ENCODE data around the gene HERC3.

HERC3 gene

DNA sequence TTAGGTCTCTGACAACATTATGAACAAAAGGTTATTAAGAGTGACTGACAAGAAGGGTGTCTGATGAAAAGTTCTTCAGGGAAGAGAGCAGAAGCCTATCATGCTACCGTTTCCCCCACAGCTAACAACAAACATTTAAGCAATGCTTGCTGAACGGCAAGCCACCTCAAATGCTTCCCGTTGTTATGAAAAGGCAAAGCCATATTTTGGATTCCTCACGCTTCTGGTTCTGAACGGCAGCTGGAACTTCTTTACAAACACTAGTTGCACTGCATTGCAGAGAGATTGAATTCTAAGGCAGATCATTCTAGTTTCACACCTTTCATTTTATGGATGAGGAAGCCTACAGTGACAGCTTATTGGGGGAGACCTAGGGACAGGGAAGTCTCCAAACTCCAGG lies 153.9 kb downstream of the HERC3 start:
- Mint-ChIP-seq H3K27me3 (ENCODE audit: low read depth) (no peaks in the 10 kb centered on the region), H3K27ac (peak overlapping the region in 2 of 3 experiments; percentile 40 to 64), H3K9me3 (no peaks in the 10 kb centered on the region), H3K36me3 (ENCODE audit: low read depth) (peaks cover 94% of the 10 kb centered on the region), H3K4me3 (no peak overlapping the region), H3K4me1 (peaks cover 30% of the 10 kb centered on the region)
- TF ChIP-seq CTCF (IDR thresholded peaks at IDR 0.05; ENCODE audit: unreplicated experiment in 3 of 3), result no peak

DNA sequence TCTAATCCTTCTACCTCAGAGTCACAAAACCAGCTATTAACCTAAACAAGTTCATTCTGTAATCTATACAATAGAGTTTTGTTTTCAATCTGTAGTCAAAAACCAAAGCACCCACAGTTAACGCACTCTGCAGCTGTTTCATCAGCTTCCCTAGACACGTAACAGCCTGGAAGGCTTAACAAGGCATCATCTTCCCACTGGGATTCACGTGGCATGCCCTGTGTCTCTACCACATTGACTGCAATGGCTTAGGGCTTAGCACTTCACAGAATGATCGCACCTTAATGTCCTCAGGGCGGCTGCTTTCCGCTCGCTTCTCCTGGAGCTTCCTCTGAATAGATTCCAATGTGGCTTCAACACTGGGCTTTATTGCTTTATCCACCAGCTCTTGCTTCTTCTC lies 155.1 kb downstream of the HERC3 start:
- Mint-ChIP-seq H3K9me3 (no peaks in the 10 kb centered on the region), H3K4me3 (no peak overlapping the region), H3K36me3 (ENCODE audit: low read depth) (peaks cover 92% of the 10 kb centered on the region), H3K4me1 (peaks cover 30% of the 10 kb centered on the region), H3K27ac (peak overlapping the region in 1 of 3 experiments; percentile 40), H3K27me3 (ENCODE audit: low read depth) (no peaks in the 10 kb centered on the region)
- TF ChIP-seq CTCF (IDR thresholded peaks at IDR 0.05; ENCODE audit: unreplicated experiment in 3 of 3), result no peak

- Mint-ChIP-seq H3K36me3 (ENCODE audit: low read depth) (peaks cover 77% of the 10 kb centered on the region), H3K9me3 (no peaks in the 10 kb centered on the region), H3K27me3 (ENCODE audit: low read depth) (no peaks in the 10 kb centered on the region), H3K27ac (no peak overlapping the region), H3K4me1 (peaks cover 39% of the 10 kb centered on the region), H3K4me3 (no peak overlapping the region)
- no peak for TF ChIP-seq CTCF (IDR thresholded peaks at IDR 0.05; ENCODE audit: unreplicated experiment in 3 of 3)
Measured at GRCh38 chr4:88750369-88750768, 158.1 kb downstream of the HERC3 start.

DNA sequence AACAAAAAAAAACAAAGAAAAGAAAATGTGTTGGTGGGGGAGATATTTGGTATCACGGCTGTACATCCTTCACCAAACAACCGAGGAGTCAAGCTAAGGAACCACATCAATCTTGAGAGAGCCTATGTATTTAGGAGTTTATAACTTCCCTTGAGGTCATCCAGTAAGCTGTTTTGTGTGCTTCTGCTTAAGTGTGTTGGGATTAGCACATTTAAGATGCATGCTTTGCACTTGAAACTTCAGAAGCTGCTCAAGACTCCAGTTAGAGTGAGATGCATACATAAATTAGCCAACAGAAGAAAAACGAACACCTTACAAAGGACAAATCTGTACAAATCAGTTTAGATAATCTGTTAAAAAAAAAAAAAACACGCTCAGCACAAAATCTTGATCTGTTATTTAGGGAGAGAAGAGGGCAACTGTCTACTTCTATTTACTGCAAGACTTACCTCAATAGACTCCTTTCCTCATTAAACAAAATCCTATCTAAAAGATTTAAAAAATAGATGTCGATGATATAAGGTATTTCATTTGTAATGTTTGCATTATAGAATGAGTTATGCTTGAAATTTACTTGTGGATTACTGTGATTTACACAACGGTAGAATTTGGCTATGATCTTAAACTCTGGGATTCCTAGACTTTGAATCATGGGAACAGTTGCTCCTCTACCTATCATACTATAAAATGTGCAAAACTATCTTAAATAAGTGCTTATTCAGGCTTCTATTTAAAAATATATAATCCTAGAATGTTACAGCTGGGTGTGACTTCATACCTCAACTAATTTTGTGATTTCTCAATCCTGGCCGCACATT lies 159.2 kb downstream of the HERC3 start:
- no peaks in the 10 kb centered on the region for H3K9me3 Mint-ChIP-seq
- TF ChIP-seq CTCF (IDR thresholded peaks at IDR 0.05; ENCODE audit: unreplicated experiment in 3 of 3), result no peak
- H3K27me3 Mint-ChIP-seq (ENCODE audit: low read depth), result no peaks in the 10 kb centered on the region
- no peak overlapping the region for H3K27ac Mint-ChIP-seq
- no peak overlapping the region for H3K4me3 Mint-ChIP-seq
- peaks cover 71% of the 10 kb centered on the region for H3K36me3 Mint-ChIP-seq (ENCODE audit: low read depth)
- peaks cover 33% of the 10 kb centered on the region for H3K4me1 Mint-ChIP-seq

- H3K27ac Mint-ChIP-seq, result no peak overlapping the region
- TF ChIP-seq CTCF (IDR thresholded peaks at IDR 0.05; ENCODE audit: unreplicated experiment in 3 of 3), result no peak
- H3K27me3 Mint-ChIP-seq (ENCODE audit: low read depth), result no peaks in the 10 kb centered on the region
- H3K4me3 Mint-ChIP-seq, result no peak overlapping the region
- peaks cover 66% of the 10 kb centered on the region for H3K36me3 Mint-ChIP-seq (ENCODE audit: low read depth)
- H3K9me3 Mint-ChIP-seq, result no peaks in the 10 kb centered on the region
- peaks cover 27% of the 10 kb centered on the region for H3K4me1 Mint-ChIP-seq
Measured at GRCh38 chr4:88752076-88752463, 159.8 kb downstream of the HERC3 start.

DNA sequence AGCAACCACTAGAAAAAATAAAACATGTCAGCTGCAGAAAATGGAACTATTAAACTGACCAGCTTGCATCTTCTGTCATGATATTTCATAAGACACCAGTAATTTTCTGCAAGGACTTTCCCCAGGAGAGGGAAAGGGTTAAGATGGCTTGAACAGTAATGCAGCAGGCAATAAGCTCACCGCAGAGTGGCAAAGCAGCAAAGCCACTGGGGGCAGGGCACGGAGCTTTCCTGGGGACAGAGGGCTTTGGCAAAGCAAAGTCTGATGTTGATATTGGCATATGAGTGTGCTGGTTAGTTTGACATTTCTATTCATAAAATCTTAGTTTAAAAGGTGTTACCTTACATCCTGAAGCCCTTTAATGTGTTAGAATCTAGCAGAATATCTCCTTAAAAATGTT lies 160.5 kb downstream of the HERC3 start:
- H3K27me3 Mint-ChIP-seq (ENCODE audit: low read depth), result no peaks in the 10 kb centered on the region
- peaks cover 59% of the 10 kb centered on the region for H3K36me3 Mint-ChIP-seq (ENCODE audit: low read depth)
- TF ChIP-seq CTCF (IDR thresholded peaks at IDR 0.05; ENCODE audit: unreplicated experiment in 3 of 3), result no peak
- H3K4me3 Mint-ChIP-seq, result no peak overlapping the region
- H3K9me3 Mint-ChIP-seq, result no peaks in the 10 kb centered on the region
- H3K27ac Mint-ChIP-seq, result no peak overlapping the region
- peaks cover 26% of the 10 kb centered on the region for H3K4me1 Mint-ChIP-seq

Measured in nephron (organoid).